ENCODE results near the gene LIMCH1.
"Not testable (repeated sequence)": the region's sequence is repeated elsewhere in the genome, so short reads cannot be mapped to it uniquely, and the experiment has no call there.

The LIMCH1 gene

DNA sequence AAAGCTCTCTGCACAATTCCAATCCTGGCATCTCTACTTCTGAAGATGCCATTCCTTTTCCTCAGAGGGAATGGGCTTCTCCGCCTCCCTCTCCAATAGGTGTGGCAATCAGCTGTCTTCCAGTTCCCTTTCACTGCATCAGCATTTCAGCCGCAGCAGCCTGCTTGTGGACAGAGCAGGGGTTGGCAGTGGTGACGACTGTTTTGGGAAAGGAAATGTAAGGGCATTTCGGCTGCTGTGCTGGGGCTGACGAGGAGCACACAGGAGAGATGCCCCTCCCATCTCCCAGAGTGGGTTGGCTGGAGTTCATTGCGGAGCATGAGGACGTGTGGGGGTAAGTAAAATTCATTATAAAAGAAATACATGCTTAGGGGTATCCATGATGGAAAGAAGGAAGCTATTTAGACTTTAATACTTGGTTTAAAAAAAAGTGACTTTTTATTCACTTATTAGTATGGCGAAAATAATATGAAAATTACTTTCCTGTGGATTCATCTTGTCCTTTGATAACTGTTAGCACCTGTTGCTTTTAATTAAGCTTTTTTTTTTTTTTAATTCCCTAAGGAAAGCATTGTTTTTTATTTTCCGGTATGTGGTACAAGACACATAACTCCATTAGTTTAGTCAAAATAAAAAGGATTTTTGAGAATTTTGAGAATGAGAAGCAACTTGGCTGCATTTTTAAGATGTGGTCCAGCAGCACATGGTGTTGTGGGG is at the start of gene LIMCH1:
Gene LIMCH1 (plus strand): TSS at position 141 of the 717 bp plus-strand sequence. CDS start 67,839 bp downstream, outside the sequence.
- no peak for DNase-seq

GRCh38 chr4:41491081-41491576 is 46.8 kb upstream of the LIMCH1 start:
- ATAC-seq (ENCODE audit: insufficient read depth, low read depth); DNase-seq; H3K9ac ChIP-seq (ENCODE audit: low read depth, low read length): not testable (repeated sequence)

More for the DNA sequence above, at the start of gene LIMCH1:
- Histone ChIP-seq H2AFZ (ENCODE audit: low read depth, low read length) (no peak within 1 kb of the TSS), H3K4me2 (ENCODE audit: insufficient read depth, low read length) (no peak within 1 kb of the TSS), H3K9ac (ENCODE audit: low read depth, low read length) (no peak within 1 kb of the TSS), H3K27ac (ENCODE audit: low read length) (no peak within 1 kb of the TSS), H3K27me3 (ENCODE audit: insufficient read depth, low read length, poor library complexity) (peaks cover 8% of the 10 kb centered on the region), H3K36me3 (ENCODE audit: insufficient read depth, low read length) (no peaks in the 10 kb centered on the region), H3K4me3 (ENCODE audit: low read depth in 1 of 2, low read length in 2 of 2) (no peak within 1 kb of the TSS), H3K4me1 (ENCODE audit: insufficient read depth, low read length) (no peaks in the 10 kb centered on the region), H4K20me1 (ENCODE audit: insufficient read depth, low read length) (no peaks in the 10 kb centered on the region), H3K9me3 (ENCODE audit: insufficient read depth, low read length, severe bottlenecking) (no peaks in the 10 kb centered on the region), H3K79me2 (ENCODE audit: insufficient read depth, low read length) (no peaks in the 10 kb centered on the region)
- TF ChIP-seq, protein P1, sequence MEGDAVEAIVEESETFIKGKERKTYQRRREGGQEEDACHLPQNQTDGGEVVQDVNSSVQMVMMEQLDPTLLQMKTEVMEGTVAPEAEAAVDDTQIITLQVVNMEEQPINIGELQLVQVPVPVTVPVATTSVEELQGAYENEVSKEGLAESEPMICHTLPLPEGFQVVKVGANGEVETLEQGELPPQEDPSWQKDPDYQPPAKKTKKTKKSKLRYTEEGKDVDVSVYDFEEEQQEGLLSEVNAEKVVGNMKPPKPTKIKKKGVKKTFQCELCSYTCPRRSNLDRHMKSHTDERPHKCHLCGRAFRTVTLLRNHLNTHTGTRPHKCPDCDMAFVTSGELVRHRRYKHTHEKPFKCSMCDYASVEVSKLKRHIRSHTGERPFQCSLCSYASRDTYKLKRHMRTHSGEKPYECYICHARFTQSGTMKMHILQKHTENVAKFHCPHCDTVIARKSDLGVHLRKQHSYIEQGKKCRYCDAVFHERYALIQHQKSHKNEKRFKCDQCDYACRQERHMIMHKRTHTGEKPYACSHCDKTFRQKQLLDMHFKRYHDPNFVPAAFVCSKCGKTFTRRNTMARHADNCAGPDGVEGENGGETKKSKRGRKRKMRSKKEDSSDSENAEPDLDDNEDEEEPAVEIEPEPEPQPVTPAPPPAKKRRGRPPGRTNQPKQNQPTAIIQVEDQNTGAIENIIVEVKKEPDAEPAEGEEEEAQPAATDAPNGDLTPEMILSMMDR (IDR thresholded peaks at IDR 0.05; ENCODE audit: borderline replicate concordance, extremely low read depth, low read length, poor library complexity, severe bottlenecking), result no peak
- TF ChIP-seq EZH2 (IDR thresholded peaks at IDR 0.05; ENCODE audit: borderline replicate concordance, low read depth, low read length, severe bottlenecking), result no peak
- no peak for ATAC-seq (ENCODE audit: insufficient read depth, low read depth)

DNA sequence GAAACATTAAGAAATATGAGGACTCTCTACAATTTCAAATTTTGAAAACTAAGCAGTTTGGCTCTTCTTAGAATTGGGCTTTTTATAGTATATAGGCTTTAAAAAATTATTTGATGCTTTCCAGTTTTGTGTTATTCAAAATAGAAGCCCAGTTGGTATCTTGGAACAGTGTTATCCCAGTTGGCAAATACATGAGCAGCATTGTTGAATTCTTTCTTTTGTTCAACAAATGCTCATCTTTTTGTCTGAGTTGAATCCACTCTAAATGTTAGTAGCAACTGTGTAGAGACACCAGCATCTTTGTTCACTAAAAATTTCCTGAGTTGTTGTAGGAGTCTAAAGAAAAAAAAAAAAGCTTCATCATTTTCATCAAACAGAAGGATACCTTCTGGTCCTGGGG is 41.0 kb upstream of the LIMCH1 start:
- no peak overlapping the region for H3K4me3 ChIP-seq (ENCODE audit: low read depth in 1 of 2, low read length in 2 of 2)
- H3K4me1 ChIP-seq (ENCODE audit: insufficient read depth, low read length), result no peaks in the 10 kb centered on the region
- H4K20me1 ChIP-seq (ENCODE audit: insufficient read depth, low read length), result no peaks in the 10 kb centered on the region
- H3K36me3 ChIP-seq (ENCODE audit: insufficient read depth, low read length), result no peaks in the 10 kb centered on the region
- no peak overlapping the region for H2AFZ ChIP-seq (ENCODE audit: low read depth, low read length)
- TF ChIP-seq, protein P1 (IDR thresholded peaks at IDR 0.05; ENCODE audit: borderline replicate concordance, extremely low read depth, low read length, poor library complexity, severe bottlenecking), result no peak
- no peak for TF ChIP-seq EZH2 (IDR thresholded peaks at IDR 0.05; ENCODE audit: borderline replicate concordance, low read depth, low read length, severe bottlenecking)
- H3K27ac ChIP-seq (ENCODE audit: low read length), result no peak overlapping the region
- peaks cover 3% of the 10 kb centered on the region for H3K27me3 ChIP-seq (ENCODE audit: insufficient read depth, low read length, poor library complexity)
- H3K4me2 ChIP-seq (ENCODE audit: insufficient read depth, low read length), result no peak overlapping the region
- ATAC-seq (ENCODE audit: insufficient read depth, low read depth) (no peak), DNase-seq (no peak)
- H3K79me2 ChIP-seq (ENCODE audit: insufficient read depth, low read length), result no peaks in the 10 kb centered on the region
- H3K9me3 ChIP-seq (ENCODE audit: insufficient read depth, low read length, severe bottlenecking), result no peaks in the 10 kb centered on the region
- H3K9ac ChIP-seq (ENCODE audit: low read depth, low read length), result no peak overlapping the region

More at GRCh38 chr4:41491081-41491576, 46.8 kb upstream of the LIMCH1 start:
- not testable (repeated sequence) for H4K20me1 ChIP-seq (ENCODE audit: insufficient read depth, low read length); H3K9me3 ChIP-seq (ENCODE audit: insufficient read depth, low read length, severe bottlenecking); H3K4me3 ChIP-seq (ENCODE audit: low read depth in 1 of 2, low read length in 2 of 2); H3K36me3 ChIP-seq (ENCODE audit: insufficient read depth, low read length); H3K4me1 ChIP-seq (ENCODE audit: insufficient read depth, low read length); H2AFZ ChIP-seq (ENCODE audit: low read depth, low read length); H3K27me3 ChIP-seq (ENCODE audit: insufficient read depth, low read length, poor library complexity); H3K4me2 ChIP-seq (ENCODE audit: insufficient read depth, low read length); H3K27ac ChIP-seq (ENCODE audit: low read length); H3K79me2 ChIP-seq (ENCODE audit: insufficient read depth, low read length)

DNA sequence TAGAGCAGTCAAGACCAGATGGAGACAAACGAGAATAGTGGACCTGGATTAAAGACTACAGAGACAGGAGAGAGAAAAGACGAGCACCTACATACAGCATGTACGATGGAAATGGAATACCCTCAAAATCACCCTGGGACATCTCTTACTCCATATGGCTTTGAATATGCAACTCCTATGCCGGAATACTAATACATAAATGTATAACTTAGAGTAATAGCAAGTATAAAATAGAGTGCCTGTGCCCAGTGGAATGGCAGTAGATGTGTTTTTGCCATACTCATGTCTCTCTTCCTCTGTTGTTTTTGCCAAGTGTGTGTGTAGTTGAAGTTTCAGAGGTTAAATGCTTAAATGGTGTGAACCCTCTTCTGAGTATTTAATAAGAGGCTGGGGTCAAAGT is 39.8 kb upstream of the LIMCH1 start:
- no peaks in the 10 kb centered on the region for H3K79me2 ChIP-seq (ENCODE audit: insufficient read depth, low read length)
- no peaks in the 10 kb centered on the region for H3K9me3 ChIP-seq (ENCODE audit: insufficient read depth, low read length, severe bottlenecking)
- no peak overlapping the region for H3K27ac ChIP-seq (ENCODE audit: low read length)
- H3K36me3 ChIP-seq (ENCODE audit: insufficient read depth, low read length), result no peaks in the 10 kb centered on the region
- no peak overlapping the region for H3K4me3 ChIP-seq (ENCODE audit: low read depth in 1 of 2, low read length in 2 of 2)
- H3K27me3 ChIP-seq (ENCODE audit: insufficient read depth, low read length, poor library complexity), result peaks cover 3% of the 10 kb centered on the region
- H3K4me2 ChIP-seq (ENCODE audit: insufficient read depth, low read length), result no peak overlapping the region
- DNase-seq, result no peak
- H2AFZ ChIP-seq (ENCODE audit: low read depth, low read length), result no peak overlapping the region
- TF ChIP-seq EZH2 (IDR thresholded peaks at IDR 0.05; ENCODE audit: borderline replicate concordance, low read depth, low read length, severe bottlenecking), result no peak
- TF ChIP-seq, protein P1 (IDR thresholded peaks at IDR 0.05; ENCODE audit: borderline replicate concordance, extremely low read depth, low read length, poor library complexity, severe bottlenecking), result no peak
- no peak overlapping the region for H3K9ac ChIP-seq (ENCODE audit: low read depth, low read length)
- ATAC-seq (ENCODE audit: insufficient read depth, low read depth), result no peak
- no peaks in the 10 kb centered on the region for H4K20me1 ChIP-seq (ENCODE audit: insufficient read depth, low read length)
- H3K4me1 ChIP-seq (ENCODE audit: insufficient read depth, low read length), result no peaks in the 10 kb centered on the region

Data from DND-41 (cell line).